CD1c-positive myeloid dendritic cell (primary cell): ENCODE results near the gene SCN8A.
"Not testable (repeated sequence)": the region's sequence is repeated elsewhere in the genome, so short reads cannot be mapped to it uniquely, and the experiment has no call there.

ENCODE experiments used
- DNase-seq: peaks from one replicate; pipeline ENCODE4 v3.0.0-alpha.2; 2016; ENCODE audit errors: extremely low spot score

SCN8A gene

GRCh38 chr12:51814311-51815088 is 223.5 kb downstream of the SCN8A start:
- peak; percentile 86 for DNase-seq

DNA sequence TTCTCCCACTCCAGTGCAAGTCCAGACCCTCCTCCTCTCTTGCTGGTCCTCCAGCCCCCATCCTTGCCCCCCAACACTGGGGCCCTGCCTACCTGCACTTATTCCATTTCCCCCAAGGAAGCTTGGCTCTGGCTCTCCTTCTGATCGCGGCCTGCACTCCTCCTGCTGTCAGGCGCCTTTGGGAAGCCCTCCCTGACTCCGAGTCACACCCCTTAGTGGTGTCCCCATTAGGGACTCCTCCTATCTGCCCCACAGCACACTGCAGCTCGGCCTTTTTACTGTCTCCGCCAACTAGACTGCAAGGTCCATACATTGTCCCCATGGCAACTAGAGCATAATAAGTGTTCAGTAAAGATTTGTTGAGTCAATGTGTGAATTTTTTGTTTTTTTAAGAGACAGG is 224.5 kb downstream of the SCN8A start:
- no peak for DNase-seq

DNA sequence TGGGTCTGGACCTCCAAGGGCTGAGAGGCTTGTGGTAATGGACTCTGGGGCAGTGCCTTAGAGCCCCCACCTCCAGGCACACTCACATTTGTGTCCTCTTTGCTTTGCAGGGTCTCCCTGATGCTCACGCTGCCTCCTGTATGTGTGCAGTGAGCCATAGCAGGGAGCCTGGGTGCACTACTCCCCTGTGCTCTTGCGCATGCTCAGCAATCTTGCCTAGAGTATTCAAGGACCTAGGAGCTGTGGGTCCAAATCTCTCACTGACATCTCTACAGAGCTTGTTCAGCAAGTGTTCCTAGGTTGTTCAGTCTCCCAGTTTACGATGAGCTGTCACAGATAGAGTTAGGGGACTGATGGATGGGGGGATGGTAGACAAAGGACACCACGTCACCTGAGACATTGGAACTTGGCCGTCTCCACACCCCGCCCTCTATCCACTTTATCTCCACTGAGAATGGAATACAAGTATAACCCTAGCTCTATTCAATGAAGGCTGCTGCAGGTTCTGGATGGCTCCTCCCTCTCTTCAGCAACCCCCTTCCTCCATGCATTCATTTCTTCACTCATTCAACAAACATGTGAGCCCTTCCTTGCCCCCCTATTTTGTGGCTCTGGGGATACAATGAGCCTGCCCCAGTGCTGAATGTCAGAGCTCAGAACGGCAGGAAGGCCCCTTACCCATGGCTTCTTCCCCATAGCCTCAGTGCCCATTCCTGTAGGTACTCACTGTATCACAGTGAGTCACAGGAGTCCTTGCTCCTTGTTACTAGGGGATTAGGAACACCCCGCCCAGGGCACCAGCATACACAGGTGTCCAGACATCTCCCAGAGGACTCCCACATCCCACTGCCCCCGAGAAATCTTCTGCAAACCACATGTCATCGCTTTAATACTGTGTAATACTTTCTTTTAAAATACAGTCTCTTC is 226.3 kb downstream of the SCN8A start:
- DNase-seq = no peak

DNA sequence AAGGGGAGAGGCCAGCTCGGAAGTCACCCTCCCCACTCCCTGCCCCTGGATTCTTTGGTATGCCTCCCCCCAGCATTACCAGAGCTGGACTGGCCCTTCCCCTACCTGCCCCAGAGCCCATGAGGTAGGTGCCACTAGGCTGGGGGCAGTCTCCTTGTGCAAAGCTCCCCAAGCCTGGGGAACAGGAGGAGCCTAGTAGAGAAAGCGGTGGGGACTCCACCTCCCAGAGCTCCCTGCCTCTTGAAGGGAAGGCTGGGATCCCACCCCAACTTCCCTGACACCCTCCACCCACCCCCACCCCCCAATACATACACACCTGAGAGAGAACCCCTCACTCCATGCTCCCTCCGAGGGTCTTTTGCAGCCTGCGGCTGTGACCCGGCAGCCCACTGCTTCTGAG is 227.1 kb downstream of the SCN8A start:
- no peak for DNase-seq

DNA sequence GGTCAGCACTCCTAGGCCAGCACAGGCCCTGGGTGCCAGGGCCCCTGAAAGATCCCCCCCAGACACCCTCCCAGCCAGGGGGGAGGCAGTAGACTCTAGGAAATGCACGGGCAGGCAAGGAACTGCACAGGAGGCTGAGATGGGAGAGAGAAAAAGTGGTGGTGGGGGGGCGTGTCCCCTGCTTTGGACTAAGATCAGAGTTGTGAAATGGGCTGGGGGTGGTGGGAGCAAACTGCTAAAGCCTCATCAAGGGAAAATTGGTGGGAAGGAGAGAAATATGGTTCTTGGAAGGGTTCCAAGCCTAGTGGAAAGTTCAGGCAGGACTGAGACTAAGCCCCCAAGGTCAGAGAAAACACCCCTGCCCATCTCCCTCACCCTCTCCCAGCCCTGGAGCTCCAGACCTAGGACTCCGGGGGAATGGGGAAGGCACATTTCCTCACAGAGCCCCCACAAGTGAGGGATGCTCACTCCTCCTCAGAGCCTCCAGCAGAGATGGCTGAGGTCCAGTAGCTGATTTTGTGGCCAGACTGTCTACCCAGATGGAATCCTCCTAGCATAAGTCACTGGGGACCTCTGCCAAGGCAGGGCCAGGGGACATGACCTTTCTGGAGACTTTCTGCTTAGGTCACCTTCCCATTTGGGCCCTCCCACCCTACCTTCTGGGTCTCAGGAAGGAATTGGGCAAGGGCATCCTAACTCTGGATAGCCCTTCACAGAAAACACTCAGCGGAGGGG is 227.7 kb downstream of the SCN8A start:
- no peak for DNase-seq

DNA sequence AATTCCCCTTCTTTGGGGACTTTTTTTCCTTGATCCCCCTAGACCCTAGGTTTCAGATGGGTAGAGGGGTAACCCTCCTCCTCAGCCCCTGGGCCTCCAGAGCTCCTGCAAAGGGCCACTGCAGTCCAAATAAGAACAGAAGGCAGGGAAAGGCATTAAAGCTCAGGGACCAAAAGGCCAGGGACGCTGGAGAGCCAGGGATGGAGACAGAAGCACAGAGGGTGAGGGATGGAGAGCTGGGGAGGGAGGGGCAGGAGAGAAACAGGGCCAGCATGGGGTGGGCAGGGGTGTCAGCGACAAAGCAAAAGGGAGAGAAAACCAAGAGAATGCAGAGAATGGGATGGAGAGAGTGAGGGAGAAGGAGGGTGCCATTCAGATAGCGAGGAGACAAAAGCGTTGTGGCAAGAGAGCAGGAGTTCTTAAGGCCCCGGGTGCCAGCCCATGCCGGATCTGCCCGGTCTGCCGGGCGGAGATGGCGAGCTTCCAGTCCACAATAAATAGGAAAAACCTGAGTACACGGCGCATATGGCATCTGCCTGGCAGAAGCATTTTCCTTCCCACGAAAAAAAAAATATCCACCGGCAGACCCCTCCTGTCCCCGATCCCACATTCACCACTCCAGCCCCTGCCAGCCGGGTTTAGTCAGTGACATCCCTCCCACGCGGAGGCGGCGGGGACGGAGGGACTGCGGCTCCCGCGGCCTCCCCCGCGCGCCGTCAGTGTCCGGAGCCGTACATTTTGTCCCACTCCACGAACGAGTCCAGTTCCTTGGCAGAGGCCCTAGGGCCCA is 228.9 kb downstream of the SCN8A start:
- DNase-seq = peak; percentile 10

DNA sequence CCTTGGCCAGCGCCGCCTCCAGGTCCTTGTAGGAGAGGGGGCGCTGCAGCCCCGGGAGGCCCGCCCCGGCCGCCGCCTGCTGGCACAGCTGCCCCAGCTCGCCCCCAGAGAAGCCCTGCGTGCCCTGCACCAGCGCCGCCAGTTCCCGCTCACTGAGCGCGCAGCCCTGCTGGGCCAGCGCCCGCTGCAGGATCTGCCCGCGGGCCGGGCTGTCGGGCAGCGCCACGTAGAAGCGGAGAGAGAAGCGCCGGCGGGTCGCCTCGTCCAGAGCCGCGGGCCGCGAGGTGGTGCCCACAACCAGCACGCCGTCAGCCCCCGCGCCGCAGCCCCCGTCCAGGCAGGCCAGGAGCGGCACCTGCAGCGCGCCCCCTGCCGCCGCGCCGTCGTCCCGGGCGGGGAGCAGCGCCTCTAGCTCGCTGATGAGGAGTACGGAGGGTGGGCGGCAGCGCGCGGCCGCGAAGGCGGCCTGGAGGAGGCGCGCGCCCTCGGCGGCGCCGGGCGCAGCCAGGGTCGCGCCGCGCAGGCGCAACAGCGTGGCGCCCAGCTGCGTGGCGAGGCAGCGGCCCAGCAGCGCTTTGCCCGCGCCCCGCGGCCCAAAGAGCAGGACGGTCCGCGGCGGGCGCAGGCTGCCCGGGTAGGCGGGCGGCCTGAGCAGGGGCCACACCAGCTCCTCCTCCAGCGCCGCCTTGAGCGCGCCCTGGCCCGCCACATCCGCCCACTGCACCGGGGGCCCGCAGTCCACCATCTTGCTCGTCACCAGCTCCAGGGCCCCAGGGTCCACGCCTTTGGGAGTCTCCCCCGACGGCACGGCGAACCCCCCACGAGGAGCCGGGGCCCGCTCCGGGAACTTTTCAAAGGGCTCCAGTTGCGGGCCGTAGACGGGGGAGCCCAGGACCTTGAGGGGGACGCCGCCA is 229.8 kb downstream of the SCN8A start:
- peak; percentile 82 for DNase-seq

- no peak for DNase-seq
These were observed 230.6 kb downstream of the SCN8A start for GRCh38 chr12:51821440-51822260.

- DNase-seq = no peak
These were observed 231.2 kb downstream of the SCN8A start for GRCh38 chr12:51822261-51822616.

GRCh38 chr12:51822956-51823355 is 231.9 kb downstream of the SCN8A start:
- no peak for DNase-seq

- peak; percentile 52 for DNase-seq
These were observed 233.0 kb downstream of the SCN8A start for GRCh38 chr12:51823875-51824565.

DNA sequence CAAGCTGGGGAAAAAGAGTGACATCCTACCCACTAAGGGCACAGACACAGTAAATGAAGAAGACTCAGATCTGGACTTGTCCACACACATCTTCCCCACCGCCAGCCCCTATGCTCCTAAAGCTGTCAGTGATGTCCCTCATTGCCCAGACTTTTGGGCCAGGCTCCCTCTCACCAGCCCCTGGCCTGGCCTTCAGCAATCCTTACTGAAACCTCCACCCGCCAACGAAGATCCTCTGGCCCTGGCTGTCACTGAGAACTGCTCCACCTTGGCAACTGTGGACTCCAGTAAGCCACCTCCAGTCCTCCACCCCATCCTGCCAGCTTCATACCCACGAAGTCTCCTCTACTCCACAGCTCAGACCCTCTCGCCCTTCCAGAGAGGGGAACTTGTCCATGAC is 234.2 kb downstream of the SCN8A start:
- no peak for DNase-seq

DNA sequence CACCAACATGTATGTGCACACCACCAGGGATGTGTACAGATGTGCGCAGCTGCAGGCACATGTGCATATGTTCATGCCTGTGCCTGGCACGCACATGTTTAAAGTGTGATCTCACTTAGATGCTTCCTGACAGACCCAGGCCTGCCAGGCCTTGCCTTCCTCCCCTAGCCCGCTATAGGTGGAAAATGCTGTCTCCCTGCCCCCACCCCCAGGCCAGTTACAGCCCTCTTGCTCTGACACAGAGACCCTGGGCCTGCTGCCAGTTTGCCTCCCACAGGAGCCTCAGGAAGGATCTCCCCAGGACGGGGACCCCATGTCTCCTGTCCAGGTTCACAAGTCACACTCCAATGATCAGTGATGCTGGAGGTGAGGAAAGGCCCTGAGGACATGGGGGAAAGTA is 235.8 kb downstream of the SCN8A start:
- DNase-seq = no peak

DNA sequence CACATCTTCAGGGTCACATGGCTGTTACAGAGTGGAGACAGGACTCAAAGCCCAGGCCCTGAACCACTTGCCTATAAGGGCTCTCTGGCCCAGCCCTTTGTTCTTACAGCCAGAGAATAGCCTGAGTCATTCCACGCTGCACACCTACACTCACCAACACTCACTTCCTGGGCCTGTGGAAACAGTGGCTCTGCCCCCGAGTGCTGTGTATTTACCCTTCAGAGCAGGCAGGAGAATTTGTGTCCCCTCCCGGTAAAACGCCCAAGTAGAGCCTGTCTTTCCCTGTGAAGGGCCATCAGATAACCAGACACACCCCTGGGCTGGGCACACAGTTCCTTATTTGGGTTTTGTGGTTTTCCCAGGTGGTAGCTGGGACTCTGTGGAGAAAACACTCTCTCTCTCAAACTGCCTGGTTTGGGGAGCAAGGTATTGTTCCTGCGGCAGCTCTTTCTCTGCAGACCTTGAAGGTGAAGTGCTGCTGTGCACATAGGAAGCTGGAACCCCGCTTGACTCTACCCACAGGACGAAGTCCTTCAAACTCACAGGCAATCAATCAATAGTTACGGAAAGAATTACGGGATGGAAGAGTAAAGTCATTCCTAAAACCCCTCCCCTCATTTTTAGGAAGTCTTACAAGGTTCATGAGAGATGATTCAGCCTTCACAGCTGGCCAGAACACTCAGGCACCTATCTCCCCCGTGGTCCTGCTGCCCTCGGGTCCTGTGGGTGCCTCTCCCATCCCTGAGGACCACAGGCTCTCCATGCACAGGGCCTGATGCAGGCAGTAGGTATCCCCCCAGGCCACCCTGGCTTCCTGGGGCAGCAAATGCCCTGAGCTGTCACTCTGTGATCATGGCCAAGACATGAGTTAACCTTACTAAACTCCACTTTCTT is 237.1 kb downstream of the SCN8A start:
- peak; percentile 69 for DNase-seq

DNA sequence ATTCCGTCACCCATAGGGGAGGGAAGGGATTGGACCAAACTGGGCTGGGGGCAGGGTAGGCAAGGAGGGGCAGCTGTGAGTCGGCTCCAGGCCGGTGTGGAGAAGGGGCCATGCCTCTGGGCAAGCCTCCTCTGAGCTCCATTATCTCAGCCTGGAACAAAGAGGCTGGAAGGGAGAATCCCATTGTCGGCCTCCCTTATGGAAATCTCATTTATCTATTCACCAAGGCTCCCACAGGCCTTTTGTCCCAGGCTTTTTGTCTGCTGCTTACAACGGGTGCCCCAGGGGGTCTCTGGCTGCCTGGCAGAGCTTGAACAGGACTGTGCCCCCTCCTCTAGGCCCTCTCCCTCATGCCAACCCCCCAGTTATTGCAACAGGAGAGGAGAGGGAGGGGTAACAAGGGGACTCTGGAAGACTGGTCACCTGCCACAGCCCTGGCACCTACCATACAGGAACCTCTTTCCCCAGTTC is 238.0 kb downstream of the SCN8A start:
- no peak for DNase-seq

GRCh38 chr12:51829641-51830040 is 238.6 kb downstream of the SCN8A start:
- DNase-seq = no peak

DNA sequence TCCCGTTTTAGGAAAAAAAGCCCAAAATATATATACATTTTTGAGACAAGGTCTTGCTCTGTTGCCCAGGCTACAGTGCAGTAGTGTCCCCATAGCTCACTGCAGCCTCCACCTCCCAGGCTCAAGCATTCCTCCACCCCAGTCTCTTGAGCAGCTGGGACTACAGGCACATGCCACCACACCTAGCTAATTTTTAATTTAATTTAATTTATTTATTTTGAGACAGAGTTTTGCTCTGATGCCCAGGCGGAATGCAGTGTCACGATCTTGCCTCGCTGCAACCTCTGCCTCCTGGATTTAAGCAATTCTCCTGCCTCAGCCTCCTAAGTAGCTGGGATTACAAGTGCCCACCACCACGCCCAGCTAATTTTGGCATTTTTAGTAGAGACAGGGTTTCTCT is 240.8 kb downstream of the SCN8A start:
- not testable (repeated sequence) for DNase-seq
